Panc1 (cell line): ENCODE results near the gene ABCC3. TPM values are rescaled to one million over a fixed set of nuclear protein-coding genes. Genes with fewer than 3 reads are reported as not detected.

ENCODE experiments used
- ATAC-seq: fragments of 200-7000 bp; cut with Tn5 transposase; 2 replicates; pipeline ENCODE4 v1.9.1; 2020; ENCODE audit warnings: mild to moderate bottlenecking, moderate library complexity
- BruUV-seq: library from RNA; stranded (reverse); fragments of 400-500 nt; replicated peaks from 2 replicates; lab custom pipeline; 2021; lab: Mats Ljungman, UMichigan
- CTCF ChIA-PET: fragments of 300-600 bp; sonication (Branson Sonifier 250); formaldehyde crosslinking; loops from one replicate; lab custom pipeline; 2022; ENCODE audit warnings: antibody characterized with exemption; lab: Charles Lee
- POLR2A ChIA-PET: fragments of 300-600 bp; sonication (Branson Sonifier 250); formaldehyde crosslinking; loops from one replicate; lab custom pipeline; 2022; ENCODE audit warnings: antibody characterized with exemption; lab: Charles Lee
- DNase-seq: peaks from one replicate; pipeline ENCODE4 v3.0.0-alpha.2; 2010; ENCODE audit warnings: low read depth, low spot score
- H3K27ac ChIP-seq: 2 replicates; pipeline ENCODE4 v1.5.1; 2011; ENCODE audit warnings: mild to moderate bottlenecking, low read length, inconsistent platforms
- H3K27me3 ChIP-seq: fragments of 200-500 bp; sonication (Bioruptor generic); 2 replicates; pipeline ENCODE4 v1.6.0; 2014; ENCODE audit warnings: low read length, inconsistent platforms; ENCODE audit not compliant: control insufficient read depth, insufficient read depth
- H3K36me3 ChIP-seq: fragments of 200-500 bp; sonication (Bioruptor generic); 2 replicates; pipeline ENCODE4 v1.5.1; 2014; ENCODE audit warnings: inconsistent platforms, mild to moderate bottlenecking, low read length, moderate library complexity; ENCODE audit not compliant: control insufficient read depth, insufficient read depth
- H3K4me1 ChIP-seq: 2 replicates; pipeline ENCODE4 v1.5.1; 2011; ENCODE audit warnings: inconsistent platforms, mild to moderate bottlenecking, low read length, moderate library complexity; ENCODE audit not compliant: control insufficient read depth, insufficient read depth
- H3K4me3 ChIP-seq, 2 experiments: 2 replicates each; pipeline ENCODE4 v1.5.1; 2011 to 2012; ENCODE audit warnings: low read depth in 2 of 2, low read length in 2 of 2, mild to moderate bottlenecking in 2 of 2, inconsistent platforms in 1 of 2, moderate library complexity in 1 of 2
- H3K9me3 ChIP-seq: fragments of 200-500 bp; sonication (Bioruptor generic); 2 replicates; pipeline ENCODE4 v1.5.1; 2014; ENCODE audit warnings: low read depth, mild to moderate bottlenecking, inconsistent platforms, low read length, moderate library complexity; ENCODE audit not compliant: control insufficient read depth, insufficient read depth
- POLR2AphosphoS5 ChIP-seq: IDR thresholded peaks from 2 replicates; pipeline ENCODE4 v1.6.1; 2012; ENCODE audit warnings: mild to moderate bottlenecking, low read depth, low read length, moderate library complexity
- SIN3A ChIP-seq: IDR thresholded peaks from 2 replicates; pipeline ENCODE4 v1.6.1; 2012; ENCODE audit warnings: low read depth, mild to moderate bottlenecking, low read length, moderate library complexity, borderline replicate concordance; ENCODE audit not compliant: insufficient read depth
- TCF7L2 ChIP-seq: IDR thresholded peaks from 2 replicates; pipeline ENCODE4 v1.6.1; 2011; ENCODE audit warnings: mild to moderate bottlenecking, low read depth, low read length, inconsistent platforms
- in situ Hi-C: cut with HindIII; loops from 2 replicates; pipeline ENCODE4 v1.10.0; 2016; ENCODE audit warnings: low sequenced_read_pairs, low pct_unique_long_range_greater_than_20kb
- intact Hi-C: fragments of 100-400 bp; cut with micrococcal nuclease; formaldehyde crosslinking; loops from one replicate; pipeline ENCODE4 v1.10.0; 2022; ENCODE audit not compliant: unreplicated experiment
- total RNA-seq: library from RNA; stranded (reverse); gene quantifications from one replicate; pipeline ENCODE4 v1.2.1, GENCODE V29; 2021; ENCODE audit not compliant: unreplicated experiment
- TF ChIP-seq, protein P1 (sequence below), 2 experiments: IDR thresholded peaks; 2 replicates each; pipeline ENCODE4 v1.6.1; 2011 to 2012; ENCODE audit warnings: low read depth in 2 of 2, control low read depth in 1 of 2, low read length in 1 of 2, mild to moderate bottlenecking in 1 of 2, moderate library complexity in 1 of 2; ENCODE audit not compliant: insufficient read depth in 1 of 2
- TF ChIP-seq, protein P2 (sequence below): fragments of 450-650 bp; IDR thresholded peaks from 2 replicates; pipeline ENCODE4 v1.5.1; 2017; ENCODE audit warnings: mild to moderate bottlenecking

Gene ABCC3
- total RNA-seq, 1 experiment from 2014 or later, result 128 TPM

DNA sequence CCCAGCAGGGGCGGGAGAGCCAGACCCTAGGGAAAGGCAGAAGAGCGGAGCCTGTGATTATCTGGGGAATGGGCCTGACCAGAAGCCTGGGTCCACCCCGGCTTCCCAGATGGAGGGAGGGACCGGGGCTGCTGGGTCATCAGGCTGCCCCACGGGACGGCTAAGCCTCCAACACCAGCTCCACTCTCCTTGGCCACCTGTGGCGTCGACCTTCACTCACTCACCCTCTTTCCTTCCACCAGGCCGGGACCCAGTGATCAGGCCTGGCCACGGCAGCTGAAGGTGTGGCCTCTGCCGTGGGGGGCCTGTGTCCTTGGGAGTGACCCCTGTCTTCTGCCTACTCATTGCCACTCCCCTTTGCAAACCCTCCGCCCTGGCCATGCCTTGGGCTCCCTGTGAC, 22.4 kb upstream of the ABCC3 start:
- intact Hi-C loops (no loop called here), in situ Hi-C loops (no loop called here)
- H3K27me3 ChIP-seq, result no peaks in the 10 kb centered on the region
- no peak overlapping the region for H3K27ac ChIP-seq
- H3K9me3 ChIP-seq, result no peaks in the 10 kb centered on the region
- TF ChIP-seq, protein P1, sequence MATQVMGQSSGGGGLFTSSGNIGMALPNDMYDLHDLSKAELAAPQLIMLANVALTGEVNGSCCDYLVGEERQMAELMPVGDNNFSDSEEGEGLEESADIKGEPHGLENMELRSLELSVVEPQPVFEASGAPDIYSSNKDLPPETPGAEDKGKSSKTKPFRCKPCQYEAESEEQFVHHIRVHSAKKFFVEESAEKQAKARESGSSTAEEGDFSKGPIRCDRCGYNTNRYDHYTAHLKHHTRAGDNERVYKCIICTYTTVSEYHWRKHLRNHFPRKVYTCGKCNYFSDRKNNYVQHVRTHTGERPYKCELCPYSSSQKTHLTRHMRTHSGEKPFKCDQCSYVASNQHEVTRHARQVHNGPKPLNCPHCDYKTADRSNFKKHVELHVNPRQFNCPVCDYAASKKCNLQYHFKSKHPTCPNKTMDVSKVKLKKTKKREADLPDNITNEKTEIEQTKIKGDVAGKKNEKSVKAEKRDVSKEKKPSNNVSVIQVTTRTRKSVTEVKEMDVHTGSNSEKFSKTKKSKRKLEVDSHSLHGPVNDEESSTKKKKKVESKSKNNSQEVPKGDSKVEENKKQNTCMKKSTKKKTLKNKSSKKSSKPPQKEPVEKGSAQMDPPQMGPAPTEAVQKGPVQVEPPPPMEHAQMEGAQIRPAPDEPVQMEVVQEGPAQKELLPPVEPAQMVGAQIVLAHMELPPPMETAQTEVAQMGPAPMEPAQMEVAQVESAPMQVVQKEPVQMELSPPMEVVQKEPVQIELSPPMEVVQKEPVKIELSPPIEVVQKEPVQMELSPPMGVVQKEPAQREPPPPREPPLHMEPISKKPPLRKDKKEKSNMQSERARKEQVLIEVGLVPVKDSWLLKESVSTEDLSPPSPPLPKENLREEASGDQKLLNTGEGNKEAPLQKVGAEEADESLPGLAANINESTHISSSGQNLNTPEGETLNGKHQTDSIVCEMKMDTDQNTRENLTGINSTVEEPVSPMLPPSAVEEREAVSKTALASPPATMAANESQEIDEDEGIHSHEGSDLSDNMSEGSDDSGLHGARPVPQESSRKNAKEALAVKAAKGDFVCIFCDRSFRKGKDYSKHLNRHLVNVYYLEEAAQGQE (IDR thresholded peaks at IDR 0.05; ENCODE audit: insufficient read depth in 1 of 2, low read depth in 2 of 2, low read length in 1 of 2), result no peak
- no peak for TF ChIP-seq SIN3A
- TF ChIP-seq, protein P2, sequence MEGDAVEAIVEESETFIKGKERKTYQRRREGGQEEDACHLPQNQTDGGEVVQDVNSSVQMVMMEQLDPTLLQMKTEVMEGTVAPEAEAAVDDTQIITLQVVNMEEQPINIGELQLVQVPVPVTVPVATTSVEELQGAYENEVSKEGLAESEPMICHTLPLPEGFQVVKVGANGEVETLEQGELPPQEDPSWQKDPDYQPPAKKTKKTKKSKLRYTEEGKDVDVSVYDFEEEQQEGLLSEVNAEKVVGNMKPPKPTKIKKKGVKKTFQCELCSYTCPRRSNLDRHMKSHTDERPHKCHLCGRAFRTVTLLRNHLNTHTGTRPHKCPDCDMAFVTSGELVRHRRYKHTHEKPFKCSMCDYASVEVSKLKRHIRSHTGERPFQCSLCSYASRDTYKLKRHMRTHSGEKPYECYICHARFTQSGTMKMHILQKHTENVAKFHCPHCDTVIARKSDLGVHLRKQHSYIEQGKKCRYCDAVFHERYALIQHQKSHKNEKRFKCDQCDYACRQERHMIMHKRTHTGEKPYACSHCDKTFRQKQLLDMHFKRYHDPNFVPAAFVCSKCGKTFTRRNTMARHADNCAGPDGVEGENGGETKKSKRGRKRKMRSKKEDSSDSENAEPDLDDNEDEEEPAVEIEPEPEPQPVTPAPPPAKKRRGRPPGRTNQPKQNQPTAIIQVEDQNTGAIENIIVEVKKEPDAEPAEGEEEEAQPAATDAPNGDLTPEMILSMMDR, result no peak
- no peak for TF ChIP-seq POLR2AphosphoS5
- TF ChIP-seq TCF7L2, result no peak
- H3K36me3 ChIP-seq, result no peaks in the 10 kb centered on the region; the same call in 1 of the 2 replicates
- H3K4me1 ChIP-seq, result no peaks in the 10 kb centered on the region
- CTCF ChIA-PET, result no interaction called here
- no peak for ATAC-seq
- H3K4me3 ChIP-seq, result no peak overlapping the region
- POLR2A ChIA-PET, result interaction anchor here (0.5 kb wide), 1 partner anchor 57 kb away, joined by 7 read pairs; no protein-coding TSS in a partner anchor
- no peak for DNase-seq
- no TSS peak for BruUV-seq

GRCh38 chr17:50613007-50613992, 21.4 kb upstream of the ABCC3 start:
- Histone ChIP-seq H3K27me3 (no peaks in the 10 kb centered on the region), H3K4me1 (no peaks in the 10 kb centered on the region), H3K36me3 (no peaks in the 10 kb centered on the region; the same call in 1 of the 2 replicates), H3K4me3 (no peak overlapping the region), H3K27ac (no peak overlapping the region), H3K9me3 (no peaks in the 10 kb centered on the region)
- POLR2A ChIA-PET, result no interaction called here
- TF ChIP-seq POLR2AphosphoS5 (no peak), TCF7L2 (no peak), SIN3A (no peak)
- TF ChIP-seq, protein P1 (IDR thresholded peaks at IDR 0.05; ENCODE audit: insufficient read depth in 1 of 2, low read depth in 2 of 2, low read length in 1 of 2), result no peak
- TF ChIP-seq, protein P2, result no peak
- BruUV-seq, result no TSS peak
- ATAC-seq (no peak), DNase-seq (no peak)
- CTCF ChIA-PET, result interaction anchor here (0.6 kb wide), 1 partner anchor 15 kb away, joined by 3 read pairs; no protein-coding TSS in a partner anchor
- intact Hi-C loops (no loop called here), in situ Hi-C loops (no loop called here)
